Measurements from ENCODE around the gene TMEM163. TPM values are rescaled to one million over a fixed set of nuclear protein-coding genes. Genes with fewer than 3 reads are reported as not detected.

TMEM163 gene
- total RNA-seq, 1 donor: not detected

DNA sequence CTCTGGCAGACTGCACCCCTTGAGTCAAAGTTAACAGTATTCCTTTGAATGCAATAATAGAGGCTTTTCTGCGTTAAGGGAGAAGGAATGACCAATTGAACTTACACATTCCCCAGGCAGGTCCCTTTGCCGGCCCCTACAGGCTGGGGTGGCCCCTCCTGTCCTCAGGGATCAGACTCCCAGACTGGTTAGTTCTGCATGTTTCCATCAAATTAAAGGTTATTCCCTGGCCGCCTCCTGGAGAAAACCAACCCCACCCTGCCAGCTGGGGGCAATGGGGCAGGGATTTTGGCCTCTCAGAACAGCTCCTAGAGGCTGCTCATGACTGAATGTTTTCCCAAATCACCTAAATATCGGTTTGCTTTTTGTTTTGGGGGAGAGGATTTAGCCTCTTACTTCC, 265.3 kb downstream of the TMEM163 start:
- no peak for TF ChIP-seq CTCF (IDR thresholded peaks at IDR 0.05; ENCODE audit: insufficient read depth, low read depth, low read length)
- DNase-seq (ENCODE audit: low read depth): no peak
- H3K4me3 ChIP-seq (ENCODE audit: low read depth, low read length): no peak overlapping the region

DNA sequence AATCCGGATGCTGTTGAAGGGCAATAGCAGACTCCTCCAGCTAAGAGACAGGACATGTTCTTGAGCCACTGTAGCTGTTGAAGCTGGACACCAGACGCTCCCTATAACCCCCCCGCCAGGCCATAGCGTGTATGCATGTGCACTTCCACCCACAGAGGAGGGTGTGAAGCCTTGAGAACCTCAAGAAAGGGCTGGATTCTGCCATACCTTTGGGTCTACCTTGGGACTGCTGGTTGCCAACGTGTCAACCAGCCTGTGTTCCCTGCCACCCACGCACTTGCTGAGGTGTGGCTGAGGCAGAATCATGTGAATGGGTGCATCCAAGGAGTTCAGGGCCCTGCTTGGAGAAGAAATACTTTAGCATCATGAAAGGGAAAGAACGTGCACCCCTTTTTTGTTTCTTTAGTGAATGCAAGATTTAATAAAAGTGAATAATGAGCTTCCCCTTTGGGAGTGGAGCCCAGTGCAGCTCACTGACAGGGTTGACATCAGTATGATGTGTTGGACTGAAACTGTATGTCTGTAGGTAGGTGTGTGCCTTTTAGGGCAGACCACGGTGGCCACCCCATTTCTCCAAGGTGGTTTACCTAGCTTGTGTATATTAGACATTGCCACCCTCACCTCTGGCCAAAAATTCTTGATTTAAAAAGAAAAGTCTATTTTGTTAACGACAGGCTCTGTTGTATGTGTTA, 266.6 kb downstream of the TMEM163 start:
- no peak overlapping the region for H3K4me3 ChIP-seq (ENCODE audit: low read depth, low read length)
- TF ChIP-seq CTCF (IDR thresholded peaks at IDR 0.05; ENCODE audit: insufficient read depth, low read depth, low read length): no peak
- no peak for DNase-seq (ENCODE audit: low read depth)

DNA sequence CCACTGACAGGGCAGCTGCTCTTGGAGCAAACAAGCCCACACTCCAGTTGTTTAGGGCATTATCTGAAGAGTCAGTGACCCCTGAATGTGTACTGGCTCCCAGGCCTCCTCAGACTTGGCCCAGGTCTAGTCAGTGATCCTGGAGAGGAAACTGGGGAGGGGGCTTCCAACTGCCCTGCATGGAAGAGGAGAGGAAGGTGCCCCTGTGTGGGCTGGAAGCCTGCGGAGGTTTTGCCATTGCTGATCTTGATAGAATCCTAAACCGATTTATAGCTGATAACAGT, 267.5 kb downstream of the TMEM163 start:
- no peak for TF ChIP-seq CTCF (IDR thresholded peaks at IDR 0.05; ENCODE audit: insufficient read depth, low read depth, low read length)
- DNase-seq (ENCODE audit: low read depth): no peak
- H3K4me3 ChIP-seq (ENCODE audit: low read depth, low read length): no peak overlapping the region

DNA sequence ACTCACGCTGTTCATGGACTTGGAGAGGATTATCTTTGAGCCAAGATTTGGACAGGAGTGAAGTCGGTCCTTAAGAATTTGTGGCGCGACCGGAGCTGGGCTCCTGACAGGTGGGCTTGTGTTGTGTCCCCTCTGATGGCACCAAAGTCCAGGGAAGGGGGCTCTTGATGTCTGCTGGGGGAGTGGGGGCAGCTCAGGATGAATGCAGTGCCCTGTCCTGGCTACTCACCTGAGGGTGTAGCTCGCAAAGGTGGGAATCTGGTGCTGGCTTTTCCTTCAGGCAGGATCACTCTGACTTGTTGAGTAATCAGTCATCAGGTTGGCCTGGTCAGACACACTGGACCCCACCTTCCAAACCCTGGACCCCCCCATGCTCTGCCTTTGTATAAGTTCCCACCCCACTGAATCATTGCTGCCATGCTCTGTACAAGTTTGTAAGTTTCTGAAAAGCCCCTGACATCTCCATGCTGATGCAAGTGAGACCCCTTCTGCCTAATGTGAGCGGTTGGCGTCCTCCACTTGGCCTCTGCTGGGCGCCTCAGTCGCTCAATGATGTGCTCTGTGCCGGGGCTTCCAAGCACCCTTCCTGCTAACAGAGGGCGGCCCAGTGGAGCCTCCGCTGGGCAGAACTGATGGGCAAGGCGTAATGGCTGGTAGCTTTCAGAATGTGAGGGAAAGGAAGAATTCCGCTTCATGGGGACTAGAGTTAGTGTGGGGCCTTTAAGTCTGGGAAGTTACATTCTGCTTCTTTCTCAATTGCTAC, 268.9 kb downstream of the TMEM163 start:
- H3K4me3 ChIP-seq (ENCODE audit: low read depth, low read length): no peak overlapping the region
- no peak for DNase-seq (ENCODE audit: low read depth)
- TF ChIP-seq CTCF (IDR thresholded peaks at IDR 0.05; ENCODE audit: insufficient read depth, low read depth, low read length): no peak

DNA sequence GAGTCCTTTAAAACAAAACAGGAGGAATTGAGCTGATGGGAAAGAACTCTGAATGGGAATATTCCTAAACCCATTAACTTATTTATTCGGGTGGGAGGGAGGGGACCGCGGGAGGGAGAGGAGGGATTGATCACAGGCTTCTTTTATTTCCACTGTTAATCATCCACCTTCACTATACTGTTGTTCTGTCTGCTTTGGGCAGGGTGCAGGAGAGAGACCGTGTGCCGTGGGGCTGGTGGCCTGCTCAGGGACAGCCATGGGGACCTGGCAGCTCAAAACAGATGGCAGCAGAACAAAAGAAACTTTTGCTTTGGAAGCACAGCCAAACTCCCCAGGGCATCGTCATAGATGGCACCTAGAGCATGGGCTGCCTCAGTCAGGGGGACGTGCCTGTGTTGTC, 269.6 kb downstream of the TMEM163 start:
- TF ChIP-seq CTCF (IDR thresholded peaks at IDR 0.05; ENCODE audit: insufficient read depth, low read depth, low read length): no peak

GRCh38 chr2:134448650-134449049, 270.1 kb downstream of the TMEM163 start:
- no peak for DNase-seq (ENCODE audit: low read depth)
- TF ChIP-seq CTCF (IDR thresholded peaks at IDR 0.05; ENCODE audit: insufficient read depth, low read depth, low read length): no peak
- H3K4me3 ChIP-seq (ENCODE audit: low read depth, low read length): no peak overlapping the region

More for the DNA sequence above, 269.6 kb downstream of the TMEM163 start:
- no peak for DNase-seq (ENCODE audit: low read depth)
- H3K4me3 ChIP-seq (ENCODE audit: low read depth, low read length): no peak overlapping the region
